Measurements from ENCODE around the gene ROGDI.

Gene ROGDI, protein sequence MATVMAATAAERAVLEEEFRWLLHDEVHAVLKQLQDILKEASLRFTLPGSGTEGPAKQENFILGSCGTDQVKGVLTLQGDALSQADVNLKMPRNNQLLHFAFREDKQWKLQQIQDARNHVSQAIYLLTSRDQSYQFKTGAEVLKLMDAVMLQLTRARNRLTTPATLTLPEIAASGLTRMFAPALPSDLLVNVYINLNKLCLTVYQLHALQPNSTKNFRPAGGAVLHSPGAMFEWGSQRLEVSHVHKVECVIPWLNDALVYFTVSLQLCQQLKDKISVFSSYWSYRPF

DNA sequence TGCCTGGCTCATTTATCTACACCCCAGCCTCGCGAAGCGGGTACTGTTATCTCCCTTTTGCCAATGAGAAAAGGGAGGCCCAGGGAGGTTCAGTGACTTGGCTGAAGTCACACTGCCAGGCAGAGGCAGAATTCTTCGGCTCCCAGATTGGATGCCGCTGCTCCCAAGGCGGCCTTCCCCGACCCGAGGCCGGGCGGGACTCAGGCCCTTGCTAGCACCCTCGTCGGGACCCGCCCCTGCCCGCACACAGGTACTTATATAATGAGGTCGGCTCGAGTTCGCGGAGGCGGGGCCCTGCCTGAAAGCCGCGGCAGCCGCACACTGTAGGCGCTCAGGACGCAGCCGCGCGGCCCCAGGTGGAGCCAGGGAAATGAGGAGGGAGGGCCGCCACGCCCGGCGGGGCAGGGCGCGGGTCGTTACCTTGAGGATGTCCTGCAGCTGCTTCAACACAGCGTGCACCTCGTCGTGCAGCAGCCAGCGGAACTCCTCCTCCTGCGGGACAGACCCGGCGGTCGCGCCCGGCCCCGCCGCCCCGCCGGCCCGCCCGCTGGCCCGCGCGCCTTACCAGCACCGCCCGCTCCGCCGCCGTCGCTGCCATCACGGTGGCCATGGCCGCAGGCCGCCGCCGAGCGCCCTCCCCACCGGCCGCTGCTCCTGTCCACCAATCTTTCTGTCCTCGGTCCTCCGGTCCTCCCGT lies at the start of gene ROGDI:
Gene ROGDI, minus strand, starts transcription at position 672 of the 697 bp plus-strand sequence. Its CDS starts 62 bp downstream, at position 610.
- DNase-seq: peak; percentile 44 to 72 (median 58)

DNA sequence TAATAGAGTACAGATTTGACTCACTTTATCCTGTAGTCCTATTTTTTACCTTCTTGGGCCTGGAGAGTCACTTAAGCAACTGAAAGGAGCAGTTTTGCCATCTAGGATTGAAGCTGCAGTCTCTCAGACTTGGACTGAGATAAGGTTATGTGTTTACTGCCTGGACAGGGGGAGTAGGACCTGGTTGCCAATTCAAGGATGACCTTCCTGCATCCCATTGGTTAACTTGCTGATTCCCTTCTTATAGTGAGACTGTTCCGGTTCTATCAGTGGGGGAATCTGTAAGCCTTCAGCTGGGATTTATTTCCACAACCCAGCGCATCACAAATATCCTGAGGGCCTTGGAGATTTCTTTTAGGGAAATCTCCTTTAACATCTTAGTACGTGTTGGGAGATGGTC lies 47.8 kb upstream of the ROGDI start:
- DNase-seq: no peak

DNA sequence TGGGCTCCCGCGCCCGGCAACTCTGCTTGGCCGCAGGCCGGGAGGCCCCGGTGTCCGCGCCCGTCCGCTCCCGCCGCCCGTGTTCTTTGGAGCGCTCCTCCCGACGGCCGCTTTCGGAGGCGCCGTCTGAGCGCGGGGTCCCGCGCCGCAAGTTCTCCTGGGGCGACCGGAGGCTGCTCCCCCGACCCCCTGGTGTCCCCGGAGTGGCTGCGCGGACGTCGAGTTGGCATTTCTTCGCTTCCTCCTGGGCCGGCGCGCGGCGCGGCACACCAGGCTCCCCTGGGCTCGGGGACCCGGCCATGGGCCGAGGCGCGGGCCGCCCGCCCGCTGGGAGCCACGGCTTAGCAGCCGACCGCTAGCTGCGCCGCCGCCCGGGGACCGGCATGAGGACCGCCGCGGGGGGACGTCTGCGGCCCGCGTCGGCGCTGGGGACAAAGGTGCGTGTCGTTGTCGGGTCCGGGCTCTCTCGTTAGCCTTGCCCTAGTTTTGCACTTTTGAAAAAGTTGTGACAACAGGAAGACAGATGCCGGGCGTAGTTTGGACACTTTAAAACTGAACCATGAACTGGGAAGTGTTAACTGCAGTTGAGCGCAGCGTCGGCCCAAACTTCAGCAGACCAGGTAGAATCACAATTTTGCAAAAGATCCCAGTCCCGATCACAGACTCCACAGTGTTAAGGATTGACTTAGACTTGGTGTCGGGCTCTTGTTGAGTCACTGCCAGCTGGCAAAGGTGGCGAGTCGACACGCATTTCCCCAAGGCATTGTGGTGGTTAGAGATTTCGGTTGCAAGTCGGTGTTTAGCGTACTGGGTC lies 45.5 kb upstream of the ROGDI start:
- DNase-seq: peak in 2 of 4 experiments; percentile 12 to 27

DNA sequence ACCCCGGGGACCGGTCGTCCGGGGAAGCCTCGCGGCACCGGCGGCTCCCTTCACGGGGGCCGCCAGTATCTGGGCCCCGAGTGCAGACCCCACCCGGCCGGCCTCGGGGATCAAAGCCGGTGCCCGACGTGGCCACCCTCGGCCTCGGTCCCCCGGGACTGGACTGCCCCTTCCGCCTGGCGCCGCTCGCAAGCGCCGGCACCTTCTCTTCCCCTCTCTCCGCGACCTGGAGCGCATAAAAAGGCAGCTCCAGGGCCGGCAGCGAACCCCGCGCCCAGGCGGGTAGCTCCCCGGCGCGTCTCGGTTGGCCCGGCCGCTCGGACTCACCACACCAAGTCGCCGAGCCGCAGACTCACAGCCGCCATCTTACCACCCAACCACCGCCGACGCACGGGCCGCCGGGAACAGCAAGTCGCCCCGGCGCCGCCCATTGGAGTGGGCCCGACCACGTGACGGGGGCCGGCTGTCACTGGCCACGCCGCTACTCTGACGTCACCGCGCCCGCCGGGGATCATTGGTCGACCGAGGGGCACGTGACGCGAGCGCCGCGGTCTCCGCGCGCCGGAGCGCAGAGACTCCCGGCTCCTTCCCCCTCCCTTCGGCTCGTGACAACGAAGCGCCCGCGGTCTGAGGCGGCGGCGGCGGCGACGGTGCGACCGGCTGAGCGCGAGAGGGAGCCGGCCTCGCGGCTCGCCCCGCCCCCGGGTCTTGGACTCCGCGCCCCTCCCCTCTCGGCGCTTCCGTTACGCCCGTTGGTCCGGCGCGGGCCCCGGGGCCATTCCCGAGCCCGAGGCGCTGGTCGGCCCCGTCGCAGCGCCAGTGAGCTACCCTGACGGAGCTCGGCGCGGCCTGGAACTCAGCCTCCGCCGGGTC lies 44.7 kb upstream of the ROGDI start, which contains the start of the genes GLYR1 and UBN1:
Gene GLYR1, minus strand, starts transcription at position 388 of the 873 bp plus-strand sequence. Its CDS starts 23 bp downstream, at position 365.
Gene UBN1, plus strand, starts transcription at position 581 of the 873 bp plus-strand sequence. CDS start 5,437 bp downstream, outside the sequence.
- peak; percentile 99 to 100 (median 100) for DNase-seq

DNA sequence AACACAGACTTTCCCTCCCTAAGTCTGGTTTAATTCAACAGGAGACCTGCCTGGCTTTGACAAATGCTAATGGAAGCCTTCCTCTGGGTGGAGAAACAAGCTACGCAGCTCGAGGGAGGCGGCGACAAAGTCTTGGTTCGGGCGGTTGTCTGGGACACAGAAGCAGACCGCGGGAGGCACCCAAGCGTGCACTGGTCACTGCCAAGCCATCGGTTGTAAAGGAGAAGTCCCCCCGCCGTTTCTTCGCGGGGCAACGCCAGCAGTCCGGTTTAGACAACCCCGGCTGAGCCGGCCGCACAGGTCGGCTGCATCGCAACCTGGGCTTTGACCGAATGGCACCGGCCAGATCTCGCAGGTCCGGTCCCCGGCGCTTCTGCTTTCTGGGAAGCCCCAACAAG lies 44.1 kb upstream of the ROGDI start:
- peak in 1 of 4 experiments; percentile 15 for DNase-seq

DNA sequence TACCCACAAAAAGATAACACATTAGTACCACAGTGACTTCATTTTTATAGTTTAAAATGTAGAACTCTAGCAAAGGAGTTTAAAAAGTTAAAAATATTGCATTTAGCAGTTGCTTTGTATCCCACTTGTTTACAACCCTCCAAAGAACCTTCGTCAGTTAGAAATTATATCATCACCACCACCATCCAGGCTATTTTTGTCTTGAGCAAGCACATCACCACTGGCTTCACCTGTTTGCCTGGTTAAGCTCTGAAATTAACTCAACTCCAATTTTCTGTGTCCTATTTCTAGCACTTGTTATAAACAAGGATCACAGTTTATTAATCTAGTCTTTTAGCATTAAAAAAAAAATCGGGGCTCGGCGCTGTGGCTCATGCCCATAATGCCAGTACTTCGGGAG lies 38.6 kb upstream of the ROGDI start:
- DNase-seq: no peak

DNA sequence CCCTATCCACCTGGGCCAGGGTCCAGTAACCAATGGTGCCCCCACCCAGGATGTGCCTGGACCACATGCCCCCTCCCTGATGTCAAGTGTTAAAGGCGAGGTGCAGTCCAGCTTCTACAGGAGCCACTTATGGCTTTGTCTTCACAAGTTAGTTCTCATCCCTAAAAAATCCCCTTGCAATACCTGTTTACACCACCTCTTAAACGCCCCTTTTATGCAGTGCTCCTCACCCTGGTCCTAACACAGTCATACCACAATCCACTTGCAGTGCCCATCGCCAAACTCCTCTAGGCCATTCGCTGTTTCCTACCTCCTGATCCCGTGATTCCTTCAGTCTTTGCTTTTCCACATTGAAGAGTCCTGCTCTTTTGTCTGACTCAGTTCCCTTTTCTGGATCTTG lies 37.5 kb upstream of the ROGDI start:
- DNase-seq: no peak

DNA sequence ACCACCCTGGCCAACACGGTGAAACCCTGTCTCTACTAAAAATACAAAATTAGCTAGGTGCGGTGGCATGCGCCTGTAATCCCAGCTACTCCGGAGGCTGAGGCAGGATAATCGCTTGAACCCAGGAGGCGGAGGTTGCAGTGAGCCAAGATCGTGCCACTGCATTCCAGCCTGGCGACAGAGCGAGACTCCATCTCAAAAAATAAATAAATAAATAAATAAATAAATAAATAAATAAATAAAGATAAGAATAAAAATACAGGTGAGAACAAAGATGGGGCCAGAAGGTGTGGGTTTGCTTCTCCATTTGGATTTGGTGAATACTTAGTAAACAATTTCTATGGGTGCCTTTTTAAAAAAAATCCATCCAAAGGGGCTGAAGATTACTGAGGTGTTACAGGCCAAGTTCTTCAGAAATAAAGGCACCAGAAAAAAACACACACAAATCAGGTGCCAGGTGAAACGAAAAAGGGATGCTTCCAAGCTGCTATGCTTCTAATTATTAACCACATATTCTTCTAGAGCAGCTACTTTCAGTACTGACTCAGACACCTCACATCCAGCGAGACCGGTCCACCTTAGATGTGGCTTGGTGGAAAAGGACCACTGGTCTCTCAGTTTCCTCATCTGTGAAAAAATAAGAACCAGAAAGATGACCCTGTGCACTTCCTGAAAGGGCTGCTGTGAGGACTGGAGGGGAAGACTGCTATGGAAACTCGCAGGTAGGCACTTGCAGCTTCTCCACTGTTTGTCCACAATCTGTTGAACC lies 35.5 kb upstream of the ROGDI start:
- no peak for DNase-seq

DNA sequence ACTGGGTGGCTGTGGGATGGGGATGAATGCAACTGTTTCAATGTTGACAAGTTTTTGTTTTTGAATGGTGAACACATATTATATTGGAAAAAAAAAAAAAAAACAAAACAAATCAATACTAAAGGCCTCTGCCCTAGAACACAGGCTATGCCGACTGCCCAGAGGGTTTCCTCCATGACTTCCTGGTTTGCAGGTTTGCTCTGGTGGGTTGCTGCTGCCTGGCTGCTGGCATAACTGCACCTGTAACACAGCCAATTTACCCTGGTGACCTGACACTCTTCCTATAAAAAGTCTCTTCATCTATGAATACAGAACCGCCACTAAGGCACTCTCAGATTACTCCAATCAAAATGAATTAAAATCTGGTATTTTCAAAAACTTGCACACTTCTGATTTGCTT lies 34.3 kb upstream of the ROGDI start:
- DNase-seq: no peak

DNA sequence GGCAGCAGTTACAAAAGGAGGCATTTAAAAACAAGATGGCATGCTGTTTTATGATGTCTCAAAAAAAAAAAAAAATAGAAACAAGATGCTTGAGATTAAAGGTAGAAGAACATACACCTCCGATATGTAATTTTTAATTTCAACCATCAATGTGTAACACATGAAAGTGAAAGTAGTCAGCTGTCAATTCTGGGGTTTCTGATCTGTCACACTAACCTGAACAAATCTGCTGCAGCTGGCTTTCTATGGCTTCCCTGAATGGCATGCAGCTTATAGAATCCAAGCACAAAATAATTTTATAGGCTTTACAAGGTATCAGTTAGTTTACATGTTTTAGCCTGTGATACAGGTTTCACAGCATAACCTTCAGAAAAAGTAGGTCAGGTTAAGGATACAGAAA lies 31.2 kb upstream of the ROGDI start:
- DNase-seq: no peak

DNA sequence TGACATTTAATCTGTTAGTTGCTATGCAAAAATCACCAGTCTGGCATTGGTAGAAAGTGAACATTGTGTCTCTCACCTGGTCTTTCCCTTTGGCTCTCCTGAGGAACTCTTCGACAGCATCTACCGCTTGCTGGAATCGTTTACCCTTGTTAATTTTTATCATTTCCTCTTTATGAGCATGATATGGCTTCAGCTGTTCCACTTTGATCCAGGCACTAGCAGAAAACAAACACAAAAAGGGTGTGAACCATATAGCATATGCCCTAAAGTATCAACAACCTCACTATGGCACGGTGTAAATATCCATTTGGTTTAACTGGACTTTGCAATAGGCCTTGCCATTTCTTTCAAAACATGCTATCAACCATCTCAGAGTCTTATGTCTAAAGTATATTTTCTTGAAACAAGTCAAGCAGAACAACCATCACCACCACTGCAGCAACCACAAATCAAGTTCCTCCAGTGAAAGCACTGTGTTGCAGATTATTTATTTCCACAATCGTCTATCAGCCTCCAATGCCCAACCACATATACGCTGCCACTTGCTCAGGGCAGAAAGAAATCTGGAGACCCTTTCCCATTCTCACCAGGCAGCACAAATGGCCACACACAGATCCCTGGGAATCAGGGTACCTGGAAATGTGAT lies 30.4 kb upstream of the ROGDI start:
- DNase-seq: no peak

DNA sequence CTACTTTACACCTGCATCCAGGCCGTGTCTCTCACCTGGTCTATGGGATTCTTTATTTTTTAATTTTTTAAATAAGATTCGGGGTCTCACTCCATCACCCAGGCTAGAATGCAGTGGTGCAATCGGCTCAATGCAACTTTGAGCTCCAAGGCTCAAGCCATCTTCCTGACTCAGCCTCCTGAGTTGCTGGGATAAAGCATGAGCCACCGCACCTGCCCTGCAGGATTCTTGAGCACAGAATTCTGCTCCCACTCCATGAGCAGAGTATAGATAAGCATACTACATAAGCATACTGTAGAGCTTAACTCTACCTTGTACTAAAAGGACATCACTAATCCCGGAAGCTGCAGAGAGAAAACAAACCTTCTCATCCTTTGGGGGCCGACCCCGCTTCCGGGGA lies 29.2 kb upstream of the ROGDI start:
- DNase-seq: no peak

DNA sequence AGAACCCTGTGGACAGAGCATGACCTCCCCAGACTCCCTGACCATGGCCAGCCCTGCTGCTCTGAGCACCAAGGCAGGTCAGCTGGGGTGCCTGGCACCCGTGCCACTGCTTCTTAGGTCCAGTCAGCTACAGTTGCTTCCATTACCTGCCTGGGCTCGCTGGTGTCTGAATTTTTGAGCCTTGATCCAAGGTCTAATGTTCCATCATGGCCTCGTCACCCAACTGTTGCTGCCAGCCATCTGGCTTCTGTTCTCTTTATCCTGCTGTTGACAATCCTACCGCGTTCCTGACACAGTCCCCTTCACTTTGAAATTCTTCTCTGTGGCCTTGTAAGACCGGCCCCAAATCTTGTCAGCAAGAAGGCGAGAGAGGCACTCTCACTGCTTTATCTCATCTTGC lies 28.0 kb upstream of the ROGDI start:
- no peak for DNase-seq

DNA sequence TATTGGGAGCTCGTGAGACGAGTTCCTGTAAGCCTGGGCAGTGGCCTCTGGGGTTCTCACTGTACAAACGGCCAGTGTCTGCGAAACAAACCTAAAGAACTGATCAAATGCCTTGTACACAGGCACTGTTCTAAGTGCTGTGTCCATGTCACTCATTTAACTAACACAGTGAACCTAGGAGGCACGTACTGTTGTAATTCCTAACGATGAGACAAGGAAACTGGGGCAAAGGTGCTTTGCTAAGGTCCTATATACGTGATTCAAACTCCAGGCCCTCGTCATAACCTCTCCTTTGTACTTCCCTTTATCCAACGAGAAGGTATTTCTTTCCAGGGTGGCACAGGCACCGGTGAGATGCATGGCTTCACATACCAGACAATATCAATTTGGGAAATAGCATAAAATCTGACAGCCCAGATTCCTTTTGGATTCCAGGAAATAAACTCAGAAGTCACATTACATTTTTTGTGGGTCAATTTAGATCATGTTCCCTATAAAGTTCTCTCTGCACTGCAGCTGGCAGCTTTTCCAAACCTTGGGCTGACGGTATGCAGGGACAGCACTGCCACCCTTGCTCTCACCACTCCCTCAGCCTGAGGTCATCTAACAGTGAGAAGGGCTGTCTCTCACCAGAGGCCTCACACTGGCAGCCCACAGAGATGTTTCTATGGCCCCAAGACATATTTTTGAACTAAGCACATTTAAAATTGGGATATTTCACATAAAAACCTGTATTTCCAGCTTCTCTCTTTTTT lies 26.3 kb upstream of the ROGDI start:
- no peak for DNase-seq

DNA sequence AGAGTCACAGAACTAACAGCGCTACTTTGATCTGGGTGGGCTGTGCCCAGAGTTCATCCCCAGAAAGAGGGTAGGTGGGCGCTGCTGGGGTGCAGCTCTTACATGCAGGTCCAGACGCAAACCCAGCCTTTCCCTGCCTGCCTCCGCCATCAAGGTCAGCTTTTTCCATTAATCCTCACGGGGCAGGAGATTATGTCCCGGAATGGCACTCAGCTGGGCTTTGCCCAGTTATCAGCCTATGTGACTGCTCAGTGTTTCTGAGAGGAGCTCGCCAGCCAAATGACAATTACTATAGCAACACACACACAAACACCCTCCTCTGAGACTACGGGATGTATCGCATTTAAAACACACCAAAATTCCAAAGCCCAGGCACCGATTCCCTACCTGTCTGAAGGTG lies 24.5 kb upstream of the ROGDI start:
- no peak for DNase-seq

DNA sequence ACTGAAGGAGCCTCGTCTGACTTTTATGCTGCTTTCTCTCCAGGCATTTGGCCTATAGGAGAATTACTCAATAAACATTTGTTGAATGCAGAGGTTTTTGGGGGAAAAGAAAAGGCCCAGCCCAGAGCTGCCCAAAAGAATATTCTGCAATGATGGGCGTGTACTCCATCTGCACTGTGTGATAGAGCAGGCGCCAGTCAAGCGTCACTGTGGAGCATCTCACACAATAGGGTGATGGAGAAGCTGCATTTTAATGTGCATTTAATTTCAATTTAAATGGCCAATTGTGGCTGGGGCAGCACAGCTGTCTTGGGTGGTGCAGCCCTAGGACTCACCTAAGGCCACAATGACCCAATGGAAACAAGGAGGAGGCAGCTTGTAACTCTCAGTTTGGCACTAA lies 24.1 kb upstream of the ROGDI start:
- DNase-seq: no peak

DNA sequence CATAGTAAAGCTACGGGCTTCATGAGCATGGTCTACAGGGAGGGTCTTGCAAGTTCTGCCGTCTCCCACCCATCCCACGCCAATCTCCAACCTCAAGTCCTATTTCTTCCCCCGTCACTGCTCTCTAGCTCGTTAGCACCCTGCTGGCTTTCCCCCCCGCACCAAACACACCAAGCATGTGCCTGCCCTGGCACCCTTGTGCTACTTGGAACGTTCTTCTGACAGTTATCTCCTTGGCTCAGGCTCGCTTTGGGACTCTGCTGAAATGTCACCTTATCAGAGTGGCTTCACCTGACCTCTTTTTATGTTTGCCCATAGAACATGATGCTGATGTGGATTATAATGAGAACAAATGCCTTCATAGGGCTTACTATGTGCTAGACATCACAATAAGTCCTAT lies 22.8 kb upstream of the ROGDI start:
- DNase-seq: no peak

DNA sequence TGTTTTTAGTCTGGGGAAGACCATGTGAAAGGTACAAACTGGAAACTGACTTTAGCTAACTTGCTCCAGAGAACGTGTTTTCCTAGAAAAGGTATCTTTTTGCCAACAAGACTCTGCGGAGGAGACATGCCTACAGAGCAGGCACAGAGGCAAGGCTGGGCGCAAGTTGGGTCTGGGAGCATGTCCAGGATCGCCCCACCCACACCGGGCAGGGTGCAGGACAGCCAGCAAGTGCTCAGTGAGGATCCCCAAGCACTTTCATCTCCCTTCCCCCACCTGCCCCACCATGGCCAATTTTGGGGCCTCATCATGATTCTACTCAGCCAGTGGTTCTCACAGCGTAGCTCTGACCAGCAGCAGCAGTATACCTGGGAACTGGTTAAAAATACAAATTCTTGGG lies 18.2 kb upstream of the ROGDI start:
- DNase-seq: no peak

DNA sequence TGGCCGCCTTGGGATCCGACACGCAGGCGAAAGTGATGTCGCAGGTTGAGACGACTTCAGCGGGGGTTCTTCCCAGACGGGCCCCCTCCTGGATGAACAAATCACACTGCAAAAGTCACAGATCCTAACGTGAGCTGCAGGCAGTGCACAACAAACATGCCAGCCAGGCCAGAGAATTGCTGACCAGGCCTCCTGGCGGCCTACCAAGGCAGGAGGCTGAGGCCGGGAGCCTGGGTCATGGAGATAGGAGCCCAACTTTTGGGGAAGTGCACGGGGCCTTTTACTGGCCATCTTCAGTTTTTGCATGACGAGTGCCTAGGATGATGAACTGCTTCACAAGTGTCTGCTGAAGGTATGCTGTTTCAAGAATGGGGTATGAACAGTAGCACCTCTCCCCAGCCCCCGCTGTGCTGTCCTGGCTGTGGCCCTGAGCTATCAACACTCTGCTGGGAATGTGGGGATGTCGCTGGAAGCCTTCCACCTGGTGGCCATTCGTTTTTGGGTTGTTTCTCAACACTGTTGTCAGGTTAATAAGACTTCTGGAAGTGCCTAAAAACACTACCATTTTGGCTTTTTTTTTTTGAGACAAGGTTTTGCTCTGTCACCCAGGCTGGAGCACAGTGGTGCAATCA lies 12.2 kb upstream of the ROGDI start:
- DNase-seq: no peak

DNA sequence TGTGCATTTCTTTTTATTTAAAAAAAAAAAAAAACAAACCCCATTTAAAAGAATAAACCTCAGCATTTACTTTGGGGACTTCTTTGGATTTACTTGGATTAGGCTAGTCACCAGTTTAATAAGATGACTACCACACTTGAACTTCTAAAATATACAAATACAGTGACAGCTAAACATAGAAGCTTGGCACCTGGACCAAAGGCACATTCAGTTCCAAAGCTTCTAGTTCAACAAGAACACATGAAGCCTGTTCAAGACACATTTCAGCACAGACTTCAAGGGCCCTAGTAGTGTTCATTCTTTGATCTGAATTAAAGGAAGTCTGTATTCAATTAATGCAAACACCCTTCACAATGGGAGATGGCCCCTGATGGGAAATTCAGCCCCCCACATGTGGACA lies 11.6 kb upstream of the ROGDI start:
- no peak for DNase-seq
